Left ventricle myocardium inferior (tissue), 1 donor: ENCODE data around the gene MAEA. TPM values are rescaled to one million over a fixed set of nuclear protein-coding genes. Genes with fewer than 3 reads are reported as not detected.
"Not testable (repeated sequence)": the region's sequence is repeated elsewhere in the genome, so short reads cannot be mapped to it uniquely, and the experiment has no call there.

ENCODE experiments used
- DNase-seq: peaks from one replicate; pipeline ENCODE4 v3.0.0-alpha.2; 2020
- H3K27ac ChIP-seq: fragments of 200-600 bp; replicated peaks from 2 replicates; pipeline ENCODE4 v1.8.0; 2021
- H3K27me3 ChIP-seq: fragments of 200-600 bp; 2 replicates; pipeline ENCODE4 v1.8.0; 2021; ENCODE audit warnings: low read depth
- H3K36me3 ChIP-seq: fragments of 200-600 bp; 2 replicates; pipeline ENCODE4 v1.8.0; 2021
- H3K4me1 ChIP-seq: fragments of 200-600 bp; 2 replicates; pipeline ENCODE4 v1.8.0; 2021
- H3K4me3 ChIP-seq: fragments of 200-600 bp; 2 replicates; pipeline ENCODE4 v1.8.0; 2021; ENCODE audit warnings: mild to moderate bottlenecking, moderate library complexity
- H3K9me3 ChIP-seq: fragments of 200-600 bp; replicated peaks from 2 replicates; pipeline ENCODE4 v1.8.0; 2021
- CTCF ChIP-seq: fragments of 200-600 bp; IDR thresholded peaks from 2 replicates; pipeline ENCODE4 v1.8.0; 2021; ENCODE audit warnings: antibody characterized with exemption, mild to moderate bottlenecking, borderline replicate concordance
- intact Hi-C: fragments of 100-400 bp; cut with micrococcal nuclease; formaldehyde crosslinking; loops from one replicate; pipeline ENCODE4 v1.11.0; 2022
- total RNA-seq: library from RNA; stranded (reverse); fragmentation: NEBNext Ultra II Directional; extraction: Animal tissue kit (Norgen Biotek cat#: 25700); gene quantifications from one replicate; pipeline ENCODE4 v1.2.1, GENCODE V29; 2021
- donor health status: DM: no; HTN: yes; CAD: no; lungs with severe emphysema.

MAEA gene
- total RNA-seq, 1 donor from 2014 or later = 49.5 TPM

DNA sequence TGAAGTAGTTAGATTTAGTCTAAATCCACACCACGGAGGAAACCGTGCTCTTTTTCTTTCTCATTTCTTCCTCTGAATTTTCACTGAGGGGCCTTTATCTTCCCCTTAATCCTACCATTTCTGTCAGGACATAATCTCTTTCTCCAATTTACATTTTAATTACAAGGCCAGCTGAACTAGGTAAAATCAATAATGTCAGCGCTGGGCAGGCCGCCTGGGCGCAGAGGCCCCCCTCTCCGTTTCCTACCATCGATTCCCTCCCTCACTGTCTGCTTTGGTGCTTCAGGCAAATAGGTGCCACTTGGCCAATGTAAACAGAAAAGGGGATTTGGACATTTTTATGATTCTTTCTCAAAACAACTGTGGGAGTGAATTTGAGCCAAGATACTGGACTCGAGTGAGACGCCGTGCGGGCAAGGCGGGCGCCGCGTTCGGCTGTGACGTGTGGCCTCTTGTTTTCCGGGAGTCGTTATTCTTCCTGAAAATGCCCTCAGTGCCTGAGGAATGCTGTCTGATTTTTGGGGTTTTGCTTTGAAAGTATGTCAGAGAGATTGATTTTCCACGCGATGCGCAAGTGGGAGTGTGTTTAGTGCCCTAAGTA is 79.9 kb downstream of the MAEA start:
- no peaks in the 10 kb centered on the region for H3K27me3 ChIP-seq
- peak; percentile 4 for DNase-seq
- TF ChIP-seq CTCF = no peak
- no peaks in the 10 kb centered on the region for H3K4me1 ChIP-seq
- no peaks in the 10 kb centered on the region for H3K9me3 ChIP-seq
- H3K4me3 ChIP-seq = no peak overlapping the region
- peaks cover 36% of the 10 kb centered on the region for H3K36me3 ChIP-seq
- intact Hi-C loops = no loop called here
- H3K27ac ChIP-seq = no peak overlapping the region

GRCh38 chr4:1370321-1371124 is 80.8 kb downstream of the MAEA start:
- no peak overlapping the region for H3K4me3 ChIP-seq
- H3K36me3 ChIP-seq = peaks cover 44% of the 10 kb centered on the region
- H3K27ac ChIP-seq = no peak overlapping the region
- no peaks in the 10 kb centered on the region for H3K27me3 ChIP-seq
- no peaks in the 10 kb centered on the region for H3K4me1 ChIP-seq
- no peaks in the 10 kb centered on the region for H3K9me3 ChIP-seq
- intact Hi-C loops = no loop called here
- peak; percentile 7 for DNase-seq
- no peak for TF ChIP-seq CTCF

DNA sequence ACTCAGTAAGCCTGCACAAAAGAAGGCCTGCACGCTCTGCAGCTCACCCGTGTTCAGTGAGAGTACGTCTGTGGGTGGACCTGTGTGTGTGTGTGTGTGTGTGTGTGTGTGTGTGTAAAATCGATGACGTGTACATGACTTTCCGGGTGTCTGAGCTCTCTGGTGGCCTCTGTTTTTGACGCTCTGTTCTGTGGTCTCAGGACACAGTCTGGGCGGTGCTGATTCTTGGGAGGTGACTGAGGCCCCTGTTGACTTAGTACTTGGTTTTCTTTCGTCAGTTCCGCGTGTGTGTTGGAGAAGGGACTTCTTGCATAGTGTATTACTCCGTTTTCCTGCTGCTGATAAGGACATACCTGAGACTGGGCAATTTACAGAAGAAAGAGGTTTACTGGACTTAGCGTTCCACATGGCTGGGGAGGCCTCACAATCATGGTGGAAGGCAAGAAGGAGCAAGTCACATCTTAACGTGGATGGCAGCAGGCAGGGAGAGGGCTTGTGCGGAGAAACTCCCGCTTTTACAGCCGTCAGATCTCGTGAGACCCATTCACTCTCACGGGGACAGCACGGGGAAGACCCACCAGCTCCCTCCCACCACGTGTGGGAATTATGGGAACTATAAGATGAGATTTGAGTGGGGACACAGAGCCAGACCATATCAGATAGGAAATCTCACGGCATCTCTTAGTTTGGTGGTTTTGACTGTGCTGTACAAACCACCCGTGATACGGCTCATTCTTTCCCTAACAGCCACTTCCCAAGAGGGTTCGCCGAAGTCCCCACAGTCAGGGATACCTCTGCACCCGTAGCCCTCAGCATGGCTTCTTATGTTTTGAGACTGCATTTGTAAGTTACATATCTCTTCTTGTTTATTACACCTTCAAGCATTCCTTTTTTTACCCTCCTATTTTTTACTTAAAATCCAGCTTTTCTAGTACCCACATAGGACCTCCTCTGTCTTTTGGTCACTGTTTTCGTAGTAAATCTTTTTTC is 81.8 kb downstream of the MAEA start:
- Histone ChIP-seq H3K4me3 (no peak overlapping the region), H3K9me3 (no peaks in the 10 kb centered on the region), H3K36me3 (peaks cover 49% of the 10 kb centered on the region), H3K4me1 (no peaks in the 10 kb centered on the region), H3K27me3 (no peaks in the 10 kb centered on the region), H3K27ac (no peak overlapping the region)
- intact Hi-C loops = no loop called here
- no peak for TF ChIP-seq CTCF
- DNase-seq = no peak

GRCh38 chr4:1372576-1372975 is 82.9 kb downstream of the MAEA start:
- H3K4me3 ChIP-seq, H3K27me3 ChIP-seq, intact Hi-C loops, H3K4me1 ChIP-seq, DNase-seq, H3K9me3 ChIP-seq, H3K27ac ChIP-seq: not testable (repeated sequence)
- peaks cover 41% of the 10 kb centered on the region for H3K36me3 ChIP-seq

DNA sequence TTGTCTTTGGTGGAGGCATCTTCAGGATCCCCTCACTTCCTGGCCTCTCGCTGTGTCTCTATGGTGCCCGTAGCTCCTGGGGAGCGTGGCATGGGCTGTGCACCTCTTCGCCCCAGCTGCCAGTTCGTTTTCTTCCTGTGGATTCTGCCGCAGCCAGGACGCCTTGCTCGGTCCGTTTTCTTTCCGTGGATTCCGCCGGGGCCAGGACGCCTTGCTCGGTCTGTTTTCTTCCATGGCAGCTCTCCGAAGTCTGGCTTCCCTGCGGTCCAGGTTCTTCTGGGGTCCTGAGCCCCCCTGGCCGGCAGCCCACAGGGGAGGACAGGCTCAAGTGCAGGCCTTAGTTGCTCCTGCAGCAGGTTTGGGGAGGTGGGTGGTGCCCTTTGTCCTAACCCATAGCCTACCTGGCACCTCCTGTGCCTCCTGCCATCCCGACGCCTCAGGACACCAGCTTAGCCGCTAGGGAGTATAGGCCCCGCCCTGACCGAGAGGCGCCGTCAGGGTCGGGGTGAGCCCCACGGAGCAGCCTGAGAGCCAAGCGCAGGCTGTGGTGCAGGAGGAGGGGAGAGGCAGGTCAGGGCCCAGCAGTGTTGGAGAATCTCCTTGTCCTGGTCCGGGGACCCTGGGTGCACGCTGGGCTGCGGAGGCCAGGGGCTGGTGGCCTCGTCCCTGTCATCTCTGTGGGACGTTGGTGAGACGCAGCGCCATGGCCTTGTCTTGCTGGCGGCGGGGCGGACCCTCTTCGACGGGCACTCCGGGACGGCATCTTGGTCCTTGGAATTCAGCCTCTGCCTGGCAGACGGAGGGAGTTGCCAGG is 84.4 kb downstream of the MAEA start:
- Histone ChIP-seq H3K36me3 (peaks cover 36% of the 10 kb centered on the region), H3K9me3 (no peaks in the 10 kb centered on the region), H3K4me1 (no peaks in the 10 kb centered on the region), H3K27ac (no peak overlapping the region), H3K4me3 (no peak overlapping the region), H3K27me3 (no peaks in the 10 kb centered on the region)
- TF ChIP-seq CTCF = no peak
- peak; percentile 11 for DNase-seq
- intact Hi-C loops = no loop called here
